Stimulated activated CD4-positive, alpha-beta T cell treated with anti-CD3 and anti-CD28 coated beads, TNF-alpha, amount 100 ng/mL, for 1 hour (primary cell): ENCODE measurements around the gene FTL.
A peak's percentile ranks its signal among the peaks of the same experiment; 100 is the strongest.

ENCODE experiments used
- DNase-seq, 3 donors: peaks; one replicate each; pipeline ENCODE4 v3.0.0-alpha.2; 2020; ENCODE audit warnings: low read depth in 3 of 3, low spot score in 1 of 3

The FTL gene

GRCh38 chr19:48964205-48965039, 687 bp upstream of the FTL start:
- no peak for DNase-seq

DNA sequence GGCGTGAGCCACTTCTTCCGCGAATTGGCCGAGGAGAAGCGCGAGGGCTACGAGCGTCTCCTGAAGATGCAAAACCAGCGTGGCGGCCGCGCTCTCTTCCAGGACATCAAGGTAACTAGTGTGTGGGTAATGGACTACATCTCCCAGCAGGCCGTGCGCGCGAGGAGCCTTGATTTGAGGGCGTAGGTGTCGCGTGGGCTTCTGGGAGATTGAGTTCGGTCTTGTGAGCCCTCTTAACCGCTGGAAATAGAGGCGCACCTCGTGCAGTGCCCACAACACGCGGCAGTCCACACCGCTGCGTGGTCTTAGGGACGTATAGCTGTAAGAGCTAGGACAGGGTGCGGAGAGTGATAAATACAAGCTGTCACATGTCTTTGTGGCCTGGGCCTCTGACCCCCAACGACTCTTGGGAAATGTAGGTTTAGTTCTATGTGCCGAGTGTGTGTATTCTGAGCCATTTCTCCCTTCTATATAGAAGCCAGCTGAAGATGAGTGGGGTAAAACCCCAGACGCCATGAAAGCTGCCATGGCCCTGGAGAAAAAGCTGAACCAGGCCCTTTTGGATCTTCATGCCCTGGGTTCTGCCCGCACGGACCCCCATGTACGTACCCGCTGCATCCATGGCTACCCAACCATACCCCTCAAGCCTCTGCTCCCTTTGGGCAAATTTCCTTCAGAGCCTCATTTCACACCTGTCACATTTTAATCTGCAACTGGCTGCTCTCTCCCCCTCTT, 864 bp downstream of the FTL start:
- DNase-seq, result peak; percentile 70 to 78 (median 75)

GRCh38 chr19:48966541-48967345, 1.6 kb downstream of the FTL start:
- DNase-seq, result no peak

GRCh38 chr19:48967346-48968178, 2.5 kb downstream of the FTL start:
- no peak for DNase-seq

GRCh38 chr19:48968179-48968661, 3.1 kb downstream of the FTL start:
- no peak for DNase-seq

GRCh38 chr19:48968813-48969218, 3.7 kb downstream of the FTL start:
- no peak for DNase-seq

DNA sequence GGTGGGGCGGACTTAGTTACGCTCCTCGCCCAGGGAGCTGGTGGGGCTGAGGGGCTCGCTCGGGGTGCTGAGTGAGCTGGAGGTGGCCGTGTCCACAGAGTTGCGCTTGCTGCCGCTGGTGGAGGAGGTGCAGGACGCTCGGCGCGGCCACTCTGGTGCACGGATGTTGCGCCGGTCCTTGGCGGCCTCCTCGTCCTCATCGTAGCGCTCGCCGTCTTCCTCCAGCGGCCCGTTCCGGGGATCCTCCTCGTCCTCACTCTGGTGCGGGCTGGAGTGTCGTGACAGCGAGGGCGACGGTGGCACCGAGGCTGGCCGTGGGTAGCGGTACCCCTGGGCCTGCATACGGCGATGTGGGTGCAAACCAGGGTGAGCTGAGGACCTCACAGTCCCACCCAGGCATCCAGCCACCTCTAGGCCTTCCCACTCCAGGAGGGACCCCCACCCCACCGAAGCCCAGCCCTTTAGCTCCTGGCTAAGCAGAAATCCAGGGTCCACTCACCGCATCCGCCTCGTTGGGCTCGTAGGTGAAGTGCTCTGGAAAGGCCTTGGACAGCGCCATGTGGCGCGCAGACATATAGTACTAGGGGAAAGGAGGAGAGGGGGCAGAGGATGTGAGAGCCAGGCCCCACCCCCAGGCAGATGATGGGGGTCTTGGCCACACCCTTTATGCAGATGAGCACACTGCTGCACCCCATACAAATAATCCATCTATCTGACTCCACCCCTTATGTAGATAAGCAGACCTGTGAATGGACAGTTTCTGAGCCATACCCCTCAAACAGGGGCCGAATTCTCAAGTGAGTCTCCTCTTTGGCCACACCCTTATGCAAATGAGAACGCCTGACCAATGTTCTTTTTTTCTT, 4.4 kb downstream of the FTL start:
- no peak for DNase-seq

DNA sequence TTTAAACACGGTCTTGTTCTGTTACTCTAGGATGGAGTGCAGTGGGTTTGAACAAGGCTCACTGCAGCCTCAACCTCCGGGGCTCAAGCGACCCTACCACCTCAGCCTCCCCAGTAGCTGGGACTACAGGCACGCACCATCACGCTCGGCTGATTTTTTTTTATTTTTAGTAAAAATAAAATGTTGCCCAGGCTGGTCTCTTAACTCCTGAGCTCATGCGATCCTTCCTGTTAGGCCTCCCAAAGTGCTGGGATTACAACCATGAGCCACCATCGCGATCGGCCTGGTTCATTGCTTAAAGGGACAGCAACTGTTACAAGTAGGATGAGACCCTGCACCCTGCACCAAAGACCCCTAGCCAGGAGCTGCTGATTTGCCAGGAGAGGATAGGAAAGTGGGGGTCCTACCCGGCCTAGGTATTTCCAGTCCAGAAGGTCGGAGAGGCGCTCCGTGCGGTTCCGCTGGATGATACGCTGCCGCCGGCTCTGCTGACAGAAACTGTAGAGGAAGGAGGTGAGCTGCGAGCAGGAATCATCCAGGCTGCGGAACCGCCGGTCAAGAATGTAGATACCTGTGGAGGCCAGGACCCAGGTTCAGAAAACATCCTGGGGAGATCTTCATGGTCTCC, 5.1 kb downstream of the FTL start:
- no peak for DNase-seq

DNA sequence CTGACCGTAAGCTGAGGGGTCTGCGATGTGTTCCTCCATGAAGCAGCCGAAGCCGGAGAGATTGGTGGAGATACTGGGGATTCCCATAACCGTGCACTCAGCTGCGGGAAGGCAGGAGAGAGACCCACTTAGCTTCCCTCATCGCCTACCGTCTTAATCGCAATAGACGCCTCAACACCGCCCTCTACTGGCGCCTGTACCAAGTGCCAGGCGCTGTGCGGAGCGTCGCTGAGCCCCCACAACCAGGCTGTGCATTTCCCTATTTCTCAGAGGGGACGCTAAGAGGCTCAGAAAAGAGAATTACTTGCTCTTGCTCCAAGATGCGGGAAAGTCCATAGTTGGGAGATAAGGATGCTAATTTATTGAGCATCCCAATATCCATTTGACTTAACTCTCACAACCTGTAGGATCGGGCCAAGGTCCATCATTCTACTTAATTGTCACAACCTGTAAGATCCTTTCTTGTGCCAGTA, 5.8 kb downstream of the FTL start:
- DNase-seq, result peak; percentile 49 to 87 (median 66)

DNA sequence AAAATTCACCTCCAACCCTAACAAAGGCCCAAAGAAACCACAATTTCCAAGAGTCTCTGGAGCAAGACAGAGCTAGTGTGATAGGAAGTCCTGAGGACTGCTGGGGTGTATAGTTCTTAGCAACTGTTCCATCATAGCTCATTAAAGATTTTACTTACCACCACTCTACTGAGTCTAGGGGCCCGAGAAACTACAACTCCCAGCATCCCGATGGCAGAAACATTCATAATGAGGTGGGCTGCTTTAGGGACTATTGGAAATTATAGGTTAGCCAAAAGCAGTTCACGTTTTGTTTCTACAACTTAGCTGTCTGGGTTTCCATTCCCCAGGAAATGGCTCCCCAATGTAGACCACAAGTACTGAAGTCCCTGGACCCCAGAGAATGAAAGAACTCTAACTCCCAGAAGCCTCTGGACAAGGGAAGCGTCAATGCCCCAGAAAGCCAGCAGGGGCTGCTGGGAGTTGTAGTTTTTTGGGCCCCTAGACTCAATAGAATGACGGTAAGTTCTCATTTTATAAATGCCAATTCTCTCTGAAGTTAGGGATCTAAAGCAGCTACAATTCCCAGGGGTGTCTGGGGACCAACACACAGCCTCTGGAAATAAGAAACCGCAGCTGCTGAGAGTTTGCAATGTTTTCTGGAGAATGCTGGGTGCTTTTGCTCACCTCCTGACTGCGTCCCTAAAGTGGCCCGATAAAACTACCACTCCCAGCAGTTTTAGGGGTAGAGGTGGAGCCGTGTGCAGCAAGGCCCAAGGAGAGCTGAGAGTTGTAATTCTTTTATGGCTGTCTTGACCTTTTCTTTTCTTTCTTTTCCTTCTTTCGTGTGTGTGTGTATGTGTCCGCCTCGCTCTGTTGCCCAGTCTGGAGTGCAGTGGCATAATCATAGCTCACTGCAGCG, 11.1 kb downstream of the FTL start:
- no peak for DNase-seq

DNA sequence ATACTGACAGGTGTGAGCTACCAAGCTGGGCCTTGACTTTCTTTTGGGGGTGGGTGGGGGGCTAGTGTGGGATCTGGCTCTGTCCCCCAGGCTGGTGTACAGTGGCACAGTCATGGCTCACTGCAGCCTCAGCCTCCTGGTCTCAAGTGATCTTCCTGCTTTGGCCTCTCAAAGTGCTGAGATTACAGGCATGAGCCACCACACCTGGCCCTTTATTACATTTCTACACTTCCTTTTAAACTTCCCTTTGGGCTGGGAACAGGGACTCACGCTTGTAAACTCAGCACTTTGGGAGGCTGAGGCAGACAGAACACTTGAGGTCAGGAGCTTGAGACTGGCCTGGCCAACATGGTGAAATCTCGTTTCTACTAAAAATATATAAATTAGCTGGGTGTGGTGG, 12.0 kb downstream of the FTL start:
- no peak for DNase-seq

DNA sequence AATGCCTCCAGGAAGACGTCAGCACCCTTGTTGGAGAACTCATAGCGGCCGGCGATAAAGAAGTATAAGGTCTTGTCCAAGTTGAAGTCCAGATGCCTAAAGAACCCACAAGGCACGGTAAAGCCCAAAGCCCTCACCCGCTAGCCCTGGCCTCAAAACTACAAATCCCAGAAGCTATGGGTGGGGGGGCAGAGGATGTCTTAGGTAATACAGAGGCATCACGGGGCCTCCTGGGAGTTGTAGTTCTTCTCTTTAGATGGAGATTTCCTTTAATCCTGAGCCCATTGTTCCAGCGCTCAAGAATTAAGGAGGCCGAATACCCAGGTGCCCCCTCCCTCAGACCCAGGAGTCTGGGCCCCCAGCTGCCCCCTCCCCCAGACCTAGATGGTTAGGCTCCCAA, 17.2 kb downstream of the FTL start:
- DNase-seq, result no peak

- no peak for DNase-seq
Observed at GRCh38 chr19:48985711-48986110, 20.6 kb downstream of the FTL start.

DNA sequence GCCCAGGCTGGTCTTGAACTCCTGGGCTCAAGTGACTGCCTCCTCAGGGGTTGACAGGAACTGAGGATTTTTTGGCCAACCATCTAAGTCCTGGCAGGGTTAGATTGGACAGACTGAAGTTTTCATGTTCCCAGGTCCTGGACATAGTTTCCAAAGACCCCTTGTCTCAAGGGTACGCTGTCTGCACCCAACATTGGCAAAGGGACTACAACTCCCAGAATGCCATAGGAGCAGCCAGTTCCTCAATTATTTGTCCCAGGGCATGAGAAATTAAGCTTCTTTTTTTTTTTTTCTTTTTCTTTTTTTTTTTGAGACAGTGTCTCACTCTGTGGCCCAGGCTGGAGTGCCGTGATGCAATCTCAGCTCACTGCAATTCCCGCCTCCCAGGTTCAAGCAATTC, 21.1 kb downstream of the FTL start:
- DNase-seq, result no peak

DNA sequence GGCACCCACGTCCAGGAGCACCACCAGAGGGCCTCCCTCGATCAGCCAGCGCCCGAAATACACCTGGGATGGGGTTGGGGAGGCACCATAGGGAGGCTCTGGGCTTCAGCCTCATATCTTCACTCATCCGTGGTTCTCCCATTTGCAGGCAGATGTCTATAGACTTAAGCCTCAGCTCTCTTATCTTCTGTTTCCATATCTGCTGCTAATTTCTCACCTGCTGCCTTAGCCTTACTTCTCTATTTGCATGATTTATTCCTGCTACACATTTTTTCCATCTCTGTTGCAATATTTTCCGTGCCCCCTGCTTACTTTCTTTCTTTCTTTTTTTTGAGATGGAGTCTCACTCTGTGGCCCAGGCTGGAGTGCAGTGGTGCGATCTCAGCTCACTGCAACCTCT, 22.2 kb downstream of the FTL start:
- DNase-seq, result no peak

DNA sequence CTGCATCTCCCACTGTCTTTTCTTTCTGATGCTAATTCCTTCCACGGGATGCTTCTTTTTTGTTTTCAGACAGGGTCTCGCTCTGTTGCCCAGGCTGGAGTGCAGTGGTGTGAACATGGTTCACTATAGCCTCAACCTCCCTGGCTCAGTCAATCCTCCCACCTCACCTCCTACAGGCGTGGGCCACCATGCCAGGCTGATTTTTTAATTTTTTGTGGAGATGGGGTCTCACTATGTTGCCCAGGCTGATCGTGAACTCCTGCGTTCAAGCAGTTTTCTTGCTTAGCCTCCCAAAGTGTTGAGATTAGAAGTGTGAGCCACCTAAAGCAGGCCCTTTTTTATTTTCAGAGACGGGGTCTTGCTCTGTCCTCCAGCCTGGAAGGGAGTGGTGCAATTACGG, 23.2 kb downstream of the FTL start:
- DNase-seq, result no peak

GRCh38 chr19:48988860-48989259, 23.8 kb downstream of the FTL start:
- no peak for DNase-seq

DNA sequence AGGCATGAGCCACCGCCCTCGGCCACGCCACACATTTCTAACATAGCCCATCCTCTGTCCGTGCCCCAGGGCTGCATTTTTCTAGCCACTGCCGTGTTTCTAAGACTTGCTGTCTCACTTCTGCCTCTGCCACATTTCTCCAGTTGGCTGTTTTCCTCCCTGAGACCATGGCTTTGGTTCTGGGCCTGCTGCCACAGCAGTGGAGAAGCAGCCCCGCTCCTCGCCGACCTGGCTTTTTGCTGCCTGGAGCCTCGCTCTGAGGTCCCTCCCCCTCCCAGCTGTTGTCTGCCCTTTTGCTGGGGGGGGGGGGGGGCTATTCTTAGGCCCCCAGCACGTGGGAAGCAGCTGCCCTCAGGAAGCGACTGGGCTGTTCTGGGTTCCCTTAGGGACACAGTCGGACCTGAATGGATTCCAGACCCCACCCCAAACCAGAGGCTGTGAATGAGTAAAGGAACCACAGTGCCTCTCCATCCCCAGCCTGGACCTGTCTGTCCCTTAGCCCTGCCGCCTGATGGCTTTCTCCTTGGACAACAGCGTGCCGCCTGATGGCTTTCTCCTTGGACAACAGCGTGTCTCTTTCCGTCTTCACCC, 24.7 kb downstream of the FTL start:
- no peak for DNase-seq
